Stimulated activated CD4-positive, alpha-beta T cell treated with anti-CD3 and anti-CD28 coated beads, Interleukin-1b, Interleukin-23, amount 100 ng/mL, for 1 hour (primary cell): ENCODE data around the gene MCTS1.
"Not testable (repeated sequence)": the region's sequence is repeated elsewhere in the genome, so short reads cannot be mapped to it uniquely, and the experiment has no call there.

Source experiments
- DNase-seq, 2 donors: peaks; one replicate each; pipeline ENCODE4 v3.0.0-alpha.2; 2020; ENCODE audit warnings: low read depth in 2 of 2

Gene MCTS1

GRCh38 chrX:120629667-120630537 is 26.0 kb downstream of the MCTS1 start, which contains the start of gene C1GALT1C1:
TSS of gene C1GALT1C1 (minus strand) at chrX:120630054. CDS start at chrX:120627166, 2,888 bp downstream.
- DNase-seq, result peak; percentile 73

GRCh38 chrX:120638619-120639018 is 34.7 kb downstream of the MCTS1 start:
- DNase-seq, result no peak

GRCh38 chrX:120642871-120643270 is 39.0 kb downstream of the MCTS1 start:
- DNase-seq, result no peak

- DNase-seq, result no peak
These were observed 43.2 kb downstream of the MCTS1 start for GRCh38 chrX:120647127-120647526.

- DNase-seq, result not testable (repeated sequence)
These were observed 48.4 kb downstream of the MCTS1 start for GRCh38 chrX:120652256-120652655.

GRCh38 chrX:120653000-120653399 is 49.1 kb downstream of the MCTS1 start:
- DNase-seq, result no peak

GRCh38 chrX:120660637-120661036 is 56.7 kb downstream of the MCTS1 start:
- DNase-seq, result no peak
